Stimulated activated CD4-positive, alpha-beta T cell treated with anti-CD3 and anti-CD28 coated beads, TNF-alpha, amount 100 ng/mL, for 24 hours (primary cell): ENCODE measurements around the gene HOXD11.

ENCODE experiments used
- DNase-seq, 3 experiments: peaks; one replicate each; pipeline ENCODE4 v3.0.0-alpha.2; 2020; ENCODE audit warnings: low read depth in 3 of 3

Gene HOXD11

DNA sequence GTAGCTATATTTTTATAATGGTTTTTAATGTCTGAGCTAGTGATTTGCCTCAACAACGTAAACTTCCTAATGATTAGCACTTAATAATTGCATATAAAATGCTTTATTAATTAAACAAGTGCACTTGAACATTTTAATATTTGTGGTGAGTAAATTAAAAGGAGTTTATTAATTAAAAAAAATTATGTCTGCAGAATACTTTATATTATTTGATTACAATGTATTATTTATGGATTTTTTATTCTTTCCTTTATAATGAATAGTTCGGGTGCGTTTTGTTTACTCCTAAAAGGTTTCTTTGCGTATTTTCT lies 24.7 kb downstream of the HOXD11 start:
- no peak for DNase-seq

DNA sequence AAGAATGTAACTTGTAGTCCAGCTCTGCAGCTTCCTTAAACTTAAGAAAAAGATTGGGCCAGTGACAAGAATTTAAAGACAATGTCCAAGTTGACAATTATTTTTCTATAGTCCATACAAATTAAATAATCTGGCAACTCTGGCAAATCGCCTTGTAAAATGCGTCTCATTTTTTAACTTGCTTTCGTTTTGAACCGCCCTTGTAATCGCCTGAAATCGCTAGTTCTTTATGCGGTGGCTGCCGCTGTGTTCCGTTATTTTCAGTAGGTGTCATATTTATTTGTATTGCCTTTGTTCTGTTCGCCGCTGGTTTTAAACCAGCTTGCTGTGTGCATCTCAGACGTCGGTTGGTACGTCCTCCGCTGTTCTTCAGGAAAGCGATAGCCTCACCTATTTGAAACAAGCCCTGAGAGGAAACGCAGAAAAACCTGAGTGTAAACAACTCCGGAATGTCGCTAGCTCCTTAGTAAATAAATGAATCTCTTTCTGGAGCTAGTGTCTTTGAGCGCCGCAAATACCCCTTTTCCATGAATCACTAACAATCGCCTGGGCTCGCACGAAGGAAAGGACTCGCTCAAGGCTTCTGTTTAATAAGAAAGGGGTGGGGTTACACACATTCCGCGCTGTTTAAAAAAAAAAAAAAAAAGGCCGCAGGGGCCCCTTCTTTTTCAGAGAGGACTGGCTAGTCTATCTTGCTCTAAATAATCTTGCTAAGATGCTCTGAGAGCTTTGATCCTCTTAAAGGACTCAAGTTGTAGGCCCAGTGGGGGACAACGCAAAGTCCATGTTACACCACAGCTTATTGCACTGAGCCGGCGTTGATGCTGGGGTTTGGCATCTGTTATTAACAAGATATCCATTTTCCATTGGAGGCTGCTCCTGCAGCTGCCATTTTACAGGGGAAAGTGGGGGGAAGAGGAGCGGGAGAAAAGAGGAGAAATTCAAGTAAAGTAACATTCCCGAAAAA lies 25.4 kb downstream of the HOXD11 start:
- DNase-seq = no peak

DNA sequence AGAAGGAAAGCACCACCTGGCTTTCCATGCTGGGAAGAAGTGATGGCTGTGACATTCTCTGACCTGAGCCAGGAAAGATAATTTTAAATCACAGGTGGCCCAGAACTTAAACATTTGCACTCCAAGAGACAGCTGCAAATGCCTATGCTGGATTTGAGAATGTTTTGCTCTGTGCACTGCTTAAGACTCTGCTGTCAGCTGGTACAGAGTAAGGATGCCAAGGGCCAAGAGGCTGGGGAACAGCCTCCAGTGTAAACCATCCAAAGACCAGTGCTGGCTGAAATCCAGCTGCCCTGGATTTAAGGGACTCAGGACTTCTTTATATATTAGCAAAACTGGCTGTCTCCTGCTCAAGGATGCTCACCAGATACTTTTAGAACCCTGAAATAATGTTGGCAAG lies 26.3 kb downstream of the HOXD11 start:
- no peak for DNase-seq

DNA sequence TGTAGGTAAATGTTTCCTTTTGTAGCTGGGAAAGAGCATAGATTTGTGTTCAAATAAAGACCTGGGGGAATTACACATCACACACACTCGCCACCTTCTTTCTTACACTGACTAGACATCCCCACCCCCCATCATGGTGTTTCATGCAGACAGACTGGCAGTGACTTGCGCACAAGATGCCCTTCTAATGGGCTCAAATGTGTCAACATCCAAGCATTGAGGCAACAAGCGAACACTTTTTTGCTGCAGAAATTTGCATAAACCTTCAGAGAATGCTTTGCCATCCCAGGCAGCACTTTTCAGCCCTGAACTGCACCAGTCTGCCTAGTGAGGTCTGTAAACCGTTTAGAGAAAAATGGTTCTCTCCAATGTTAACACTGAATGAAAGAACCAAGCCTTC lies 27.0 kb downstream of the HOXD11 start:
- DNase-seq = no peak

DNA sequence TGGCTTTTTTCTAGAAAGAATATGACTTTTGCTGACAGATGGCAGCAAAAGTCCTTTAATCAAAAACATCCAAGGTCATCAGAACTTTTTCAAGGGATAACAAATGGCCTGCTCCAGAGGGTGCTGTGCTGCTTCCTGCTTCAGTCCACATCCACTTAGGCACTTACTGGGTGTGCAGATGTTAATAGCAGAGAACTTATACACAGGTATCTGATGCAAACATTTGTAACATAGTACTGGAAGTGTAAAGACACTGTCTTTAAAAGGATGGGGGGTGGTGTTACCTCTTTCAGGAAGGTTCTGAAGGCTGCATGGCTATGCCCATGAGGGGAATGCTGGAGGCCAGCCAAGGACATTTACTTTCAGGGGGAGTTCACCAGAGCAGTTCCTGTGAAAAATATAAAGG lies 28.0 kb downstream of the HOXD11 start:
- no peak for DNase-seq

DNA sequence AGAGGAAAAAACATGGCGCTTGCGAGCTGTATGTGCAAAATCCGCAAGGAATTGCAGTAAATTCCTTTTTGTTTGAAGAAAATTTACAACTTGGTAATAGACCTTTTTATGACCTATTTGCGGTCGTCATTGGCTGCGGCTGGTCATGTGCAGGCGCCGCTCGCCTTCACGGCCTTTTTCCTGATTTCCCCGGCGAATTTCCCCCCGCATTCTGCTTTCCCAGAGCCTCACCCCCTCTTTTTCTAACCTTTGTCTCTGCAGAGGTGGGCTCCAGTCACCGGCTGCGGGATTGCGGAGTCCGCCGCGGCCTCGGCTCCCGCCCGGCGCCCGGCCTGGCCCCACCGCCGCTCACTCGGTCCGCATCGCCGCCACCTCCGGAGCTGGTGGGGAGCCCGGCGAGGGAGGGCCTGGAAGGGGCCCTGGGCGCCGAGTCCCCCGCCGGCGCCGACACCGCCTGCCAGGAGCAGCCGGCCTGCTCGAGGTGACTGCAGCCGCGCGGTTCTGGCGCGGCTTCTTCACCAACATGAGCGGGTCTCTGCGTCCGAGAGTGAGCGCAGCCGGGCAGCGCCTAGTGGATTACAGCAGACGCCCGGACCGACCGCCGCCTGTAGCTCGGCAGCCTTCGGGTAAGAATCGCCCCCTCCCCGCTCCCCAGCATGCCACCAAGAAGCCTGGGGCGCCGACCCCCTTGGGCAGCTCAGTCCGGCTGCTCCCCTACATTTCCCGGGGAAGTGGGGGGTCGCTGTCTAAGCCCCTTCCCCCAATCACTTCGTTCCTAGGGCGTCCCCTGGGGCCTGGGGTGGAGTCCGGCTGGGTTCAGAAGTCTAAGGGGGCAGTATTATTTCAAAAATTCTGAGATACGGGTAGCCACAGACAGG lies 29.5 kb downstream of the HOXD11 start:
- DNase-seq = no peak

DNA sequence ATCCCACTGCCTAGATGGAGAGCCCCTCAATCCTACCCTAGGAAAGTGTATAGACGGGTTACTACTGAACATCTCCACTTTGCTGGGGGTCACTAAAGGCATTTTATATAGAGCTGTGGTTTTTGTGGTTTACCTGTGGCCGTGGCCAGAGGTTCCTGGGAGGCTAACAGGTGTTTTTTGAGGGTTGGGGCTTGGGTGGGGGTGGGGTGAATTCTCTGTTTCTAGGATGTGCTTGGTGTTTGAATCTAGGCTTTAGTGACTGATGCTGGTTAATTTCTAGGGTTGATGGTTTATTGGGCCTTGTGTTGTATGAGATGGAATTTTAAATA lies 30.1 kb downstream of the HOXD11 start:
- no peak for DNase-seq

DNA sequence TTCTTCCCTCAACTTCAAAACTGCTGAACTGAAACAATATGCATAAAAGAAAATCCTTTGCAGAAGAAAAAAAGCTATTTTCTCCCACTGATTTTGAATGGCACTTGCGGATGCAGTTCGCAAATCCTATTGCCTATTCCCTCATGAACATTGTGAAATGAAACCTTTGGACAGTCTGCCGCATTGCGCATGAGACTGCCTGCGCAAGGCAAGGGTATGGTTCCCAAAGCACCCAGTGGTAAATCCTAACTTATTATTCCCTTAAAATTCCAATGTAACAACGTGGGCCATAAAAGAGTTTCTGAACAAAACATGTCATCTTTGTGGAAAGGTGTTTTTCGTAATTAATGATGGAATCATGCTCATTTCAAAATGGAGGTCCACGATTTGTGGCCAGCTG lies 30.8 kb downstream of the HOXD11 start:
- no peak for DNase-seq

DNA sequence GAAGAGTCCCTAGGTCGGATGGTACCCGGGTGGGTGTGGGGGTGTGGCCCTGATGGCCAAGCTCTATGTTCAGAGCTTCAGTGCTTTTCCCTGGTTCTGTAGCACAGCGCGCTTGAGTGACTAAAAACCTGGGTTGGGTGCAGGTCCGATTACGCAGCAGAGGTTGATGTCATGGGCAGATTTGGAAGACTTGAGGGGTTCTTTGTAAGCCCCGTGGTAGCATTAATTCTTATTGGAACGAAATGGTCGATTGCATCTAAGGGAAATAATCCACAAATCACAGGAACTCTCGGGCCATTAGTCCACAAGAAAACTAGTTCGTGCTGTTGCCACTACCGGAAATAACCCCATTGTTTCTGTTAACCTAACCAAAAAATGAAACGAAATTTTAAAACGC lies 31.4 kb downstream of the HOXD11 start:
- no peak for DNase-seq

DNA sequence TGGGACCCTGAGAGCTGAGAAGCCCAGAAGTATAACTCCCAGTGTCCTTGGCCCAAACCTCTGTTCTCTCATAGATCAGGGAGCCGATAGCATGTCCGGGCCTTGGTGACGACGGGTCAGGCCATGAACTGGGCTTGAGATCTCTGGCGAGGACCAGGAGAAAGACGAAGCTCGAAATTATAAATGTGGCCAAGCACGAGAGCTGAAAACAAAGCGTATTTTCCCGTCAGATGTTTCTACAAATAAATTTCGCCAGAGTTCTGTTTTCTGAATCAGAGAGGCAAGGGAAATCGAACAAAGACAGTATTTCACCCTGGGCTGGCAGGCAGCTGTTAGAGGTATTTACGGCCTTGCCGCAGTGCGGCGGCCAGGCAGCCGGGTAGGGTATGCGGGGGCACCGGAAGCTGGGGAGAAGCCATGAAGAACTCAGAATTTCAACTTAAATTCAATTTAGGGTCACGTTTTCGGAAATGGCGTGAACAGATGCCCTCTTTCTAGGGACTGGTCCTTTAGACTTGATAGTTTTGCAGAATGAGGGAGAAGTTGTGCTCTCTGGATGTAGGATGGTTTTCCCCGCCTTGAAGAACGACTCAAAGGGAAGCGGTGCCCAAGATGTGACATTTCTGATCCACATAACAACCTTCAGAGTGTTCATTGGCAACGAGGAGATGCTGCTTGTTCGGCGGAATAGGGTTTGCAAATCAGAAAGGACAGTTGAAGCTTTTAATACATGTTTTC lies 32.0 kb downstream of the HOXD11 start:
- DNase-seq = no peak

DNA sequence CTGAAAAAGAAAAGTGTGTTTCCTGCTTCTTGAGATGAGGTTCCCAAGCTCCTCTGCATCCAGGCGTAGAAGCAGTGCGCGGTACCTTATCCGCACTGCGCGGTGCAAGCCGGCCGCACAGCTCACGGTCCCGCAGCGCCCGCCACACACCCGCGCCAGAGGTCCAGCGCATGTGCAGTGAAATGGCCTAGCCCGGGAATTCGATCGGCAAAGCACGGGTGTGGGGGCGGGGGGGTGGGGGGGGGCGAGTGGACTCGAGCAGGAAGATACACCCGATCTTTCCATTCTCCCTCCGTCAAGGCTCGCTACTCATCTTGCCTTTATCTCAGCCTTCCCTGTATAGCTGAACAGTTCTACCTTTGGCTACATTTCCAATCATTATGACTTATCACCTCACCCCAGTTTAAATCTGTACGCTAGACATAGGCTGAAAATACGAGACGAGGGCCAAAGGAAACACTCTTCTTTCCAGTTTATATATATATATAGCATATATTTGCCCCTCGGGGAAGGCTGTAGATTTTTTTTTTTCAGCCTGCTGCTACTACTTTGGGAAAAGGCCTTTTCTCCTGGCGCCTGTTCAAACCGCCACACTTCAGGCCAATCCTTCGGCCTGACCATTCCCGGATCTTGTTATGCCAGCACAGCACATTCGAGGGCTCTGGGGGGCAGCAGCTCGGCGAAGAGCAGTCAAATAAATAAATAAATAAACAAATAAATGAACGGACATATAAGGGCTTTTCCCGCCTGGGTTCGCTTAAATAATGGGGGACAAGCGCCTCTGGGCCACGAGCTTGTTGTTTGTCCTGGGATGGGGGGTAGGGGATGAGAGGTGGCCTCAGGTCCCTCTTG lies 32.8 kb downstream of the HOXD11 start:
- no peak for DNase-seq

DNA sequence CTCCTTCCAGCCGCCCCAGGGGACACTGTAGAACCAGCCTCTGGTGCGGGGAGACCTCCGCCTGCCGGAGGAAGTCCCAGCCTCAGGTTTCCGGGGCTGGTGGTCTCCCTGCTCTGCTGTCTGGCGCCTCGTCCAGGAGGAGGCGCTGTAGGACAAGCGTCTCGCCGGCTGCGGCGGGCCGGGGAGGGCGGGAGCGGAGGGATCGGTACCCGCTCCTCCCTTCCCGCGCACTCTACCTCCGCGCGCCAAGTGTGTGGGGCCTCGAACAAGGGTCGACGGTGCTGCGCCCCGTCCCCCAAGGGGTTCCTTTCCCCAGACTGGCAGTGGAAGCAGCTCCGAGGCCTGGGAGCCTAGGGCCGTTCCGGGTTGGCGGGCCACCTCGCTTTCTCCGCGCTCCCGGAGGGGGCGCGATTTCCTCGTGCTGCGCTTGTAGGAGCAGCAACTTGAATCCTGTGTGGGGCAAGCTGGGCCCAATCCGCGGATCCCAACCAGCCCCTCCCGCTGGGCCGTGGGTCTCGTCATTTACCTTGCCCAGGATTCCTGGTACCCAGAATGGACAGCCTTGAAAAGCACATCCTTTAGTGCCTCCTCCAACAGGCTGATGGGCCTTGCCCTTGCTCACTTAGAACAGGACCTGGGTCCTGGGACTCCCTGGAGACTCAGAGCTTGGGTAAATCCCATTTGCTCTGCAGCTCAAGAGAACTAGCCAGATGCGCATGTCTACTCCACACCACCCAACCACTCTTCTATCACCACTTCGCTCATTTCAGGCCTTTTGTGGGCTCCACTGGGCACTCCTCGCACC lies 33.6 kb downstream of the HOXD11 start:
- DNase-seq = peak; percentile 8 to 65 (median 30)

DNA sequence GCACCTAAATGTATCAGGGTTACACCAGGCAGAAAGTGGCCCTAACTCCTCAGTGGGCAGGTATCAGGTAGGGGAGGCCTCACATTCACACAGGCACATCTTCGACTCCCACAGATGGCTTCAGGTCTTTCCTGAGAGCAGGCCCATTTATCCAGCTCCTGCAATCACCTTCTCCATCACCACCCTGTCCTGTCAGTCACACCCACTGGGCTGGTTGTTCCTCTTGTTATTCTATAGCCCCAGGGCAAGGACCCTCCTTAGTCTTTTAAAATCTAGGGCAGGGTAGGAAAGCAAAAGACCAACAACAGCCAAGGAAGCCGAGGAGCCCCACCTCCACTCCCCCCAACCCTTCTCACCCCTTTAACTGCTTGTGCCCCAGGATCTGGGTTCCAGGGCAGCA lies 35.2 kb downstream of the HOXD11 start:
- DNase-seq = no peak

DNA sequence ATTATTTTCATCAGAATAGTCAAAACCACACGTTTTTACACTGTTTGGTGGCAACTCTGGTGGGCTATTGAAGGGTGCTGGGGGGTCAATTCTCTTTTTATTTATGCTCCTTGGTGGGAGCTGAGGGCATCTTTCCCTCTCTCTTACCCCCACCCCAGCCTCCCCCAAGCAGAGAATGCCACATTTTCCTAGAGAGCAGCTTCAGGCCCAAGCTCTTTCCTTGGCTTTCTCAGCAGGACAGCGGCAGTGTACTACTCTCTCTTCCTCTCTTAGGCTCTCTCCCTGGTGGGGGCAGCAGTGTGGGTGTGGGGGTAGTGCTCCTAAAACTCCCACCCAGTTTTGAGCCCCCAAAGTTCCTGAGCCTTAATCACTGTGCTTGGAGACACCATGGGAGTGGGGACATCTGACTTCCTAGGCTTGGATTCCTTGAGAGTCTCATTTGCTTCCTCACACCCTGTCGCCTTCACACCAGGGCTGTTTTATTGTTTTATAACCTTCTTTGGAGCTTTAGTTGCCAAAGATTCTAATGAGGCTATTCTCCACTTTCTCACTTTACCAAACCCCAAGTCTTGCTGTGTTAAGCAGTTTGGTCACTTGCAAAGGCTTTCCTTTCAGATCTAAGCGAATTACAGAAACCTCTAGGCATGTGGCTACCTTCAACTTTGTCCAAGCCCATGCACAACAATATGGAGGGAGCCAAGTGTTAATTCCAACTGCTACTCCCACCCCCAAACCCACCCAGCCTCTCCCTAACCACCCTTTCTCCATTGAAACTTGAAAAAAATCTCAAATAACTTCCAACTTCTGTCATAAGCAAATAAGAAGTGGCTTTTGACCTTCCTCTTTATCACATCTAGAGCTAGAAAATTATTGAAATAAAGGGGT lies 38.2 kb downstream of the HOXD11 start:
- DNase-seq = no peak

DNA sequence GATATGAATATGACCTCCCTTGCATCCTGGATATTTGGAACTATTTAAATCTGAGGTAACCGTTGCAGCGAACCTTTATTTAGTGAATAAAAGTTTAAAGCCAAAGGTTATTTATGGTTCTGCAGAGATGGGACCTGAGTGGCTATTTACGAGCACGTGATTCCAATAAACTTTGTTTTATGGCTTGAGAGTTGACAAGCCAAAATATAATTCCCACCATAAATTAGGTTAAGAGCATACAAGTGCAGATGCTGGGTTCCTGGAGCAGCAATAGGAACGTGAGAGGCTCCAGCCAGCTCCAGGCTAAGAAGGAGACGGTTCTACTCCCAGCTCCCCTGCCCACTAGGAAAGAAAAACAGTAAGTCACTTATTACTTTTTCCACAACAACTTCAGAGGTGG lies 39.0 kb downstream of the HOXD11 start:
- no peak for DNase-seq

DNA sequence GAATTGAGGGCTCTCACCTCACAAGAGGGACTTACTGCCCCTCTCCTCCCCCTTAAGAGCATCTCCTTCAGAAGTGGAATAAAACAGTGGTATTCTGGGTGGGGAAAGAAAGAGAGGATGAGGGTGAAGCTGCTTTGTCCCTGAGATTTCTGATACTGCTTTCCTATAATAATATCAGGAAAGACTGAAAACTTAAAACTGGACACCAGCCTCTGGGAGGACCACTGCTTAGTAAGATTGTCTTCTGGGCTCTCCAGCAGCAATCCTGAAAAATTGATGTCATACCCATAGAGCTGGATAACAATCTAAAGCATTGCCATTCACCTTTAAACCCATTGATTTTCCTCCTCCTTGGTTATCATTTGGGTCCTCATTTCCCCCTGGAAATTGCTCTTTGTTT lies 39.6 kb downstream of the HOXD11 start:
- no peak for DNase-seq

DNA sequence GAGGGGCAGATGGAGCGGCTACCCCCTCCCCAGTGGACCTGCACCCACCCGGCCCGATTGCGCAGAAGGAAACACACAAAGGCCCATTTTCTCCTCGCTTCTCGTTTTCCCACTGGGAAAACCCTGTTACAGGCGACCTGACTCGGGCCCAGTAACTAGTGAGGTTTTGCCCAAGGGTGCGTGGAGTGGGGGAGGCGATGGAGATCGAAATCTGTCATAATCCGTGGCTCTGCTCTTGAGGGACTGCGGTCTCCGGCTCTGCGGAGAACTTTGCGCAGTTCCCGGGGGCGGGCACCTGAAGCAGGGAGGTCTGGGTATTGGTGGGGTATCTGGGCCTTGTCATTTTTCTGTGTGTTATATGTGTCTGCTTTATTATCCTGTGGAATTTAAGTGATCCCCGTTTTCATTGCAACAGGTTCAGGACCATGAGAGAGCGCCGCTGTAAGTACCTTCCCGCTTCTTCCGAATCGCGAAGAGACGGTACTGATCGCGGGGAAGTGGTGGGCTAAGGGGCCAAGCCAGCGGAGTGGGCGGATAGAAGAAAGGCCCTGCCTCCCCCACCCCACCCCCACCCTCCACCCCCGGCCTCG lies 40.2 kb downstream of the HOXD11 start:
- no peak for DNase-seq

DNA sequence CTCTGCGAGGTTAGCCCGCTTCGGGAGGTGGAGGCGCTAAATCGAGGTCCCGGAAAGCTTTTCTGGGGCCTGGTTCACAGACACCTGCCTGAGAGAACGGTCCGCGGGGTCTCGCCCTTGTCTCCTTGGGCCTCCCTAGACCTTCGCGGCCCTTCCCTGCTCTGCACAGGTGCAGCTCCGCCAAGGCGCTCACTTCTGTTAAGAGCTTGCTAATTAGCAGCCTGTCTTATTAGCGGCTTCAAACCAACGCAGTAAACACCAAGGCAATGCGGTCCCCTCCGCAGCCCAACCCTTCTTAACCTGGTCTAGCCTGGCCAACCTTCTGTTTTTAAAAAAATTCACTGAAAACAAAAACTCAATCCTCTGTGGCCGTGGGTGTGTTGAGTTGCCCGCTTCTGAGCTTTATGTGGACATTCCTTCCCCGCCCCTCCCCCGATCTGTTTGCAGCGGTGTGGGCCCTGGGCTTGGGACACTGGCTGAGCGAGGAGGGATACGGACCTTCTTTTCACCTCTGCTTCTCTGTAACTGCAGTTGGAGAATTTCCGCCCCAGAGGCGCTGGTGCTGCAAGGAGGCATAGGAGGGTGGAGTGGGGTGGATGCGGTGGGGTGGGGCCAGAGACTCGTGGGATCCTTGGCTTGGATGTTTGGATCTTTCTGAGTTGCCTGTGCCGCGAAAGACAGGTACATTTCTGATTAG lies 40.9 kb downstream of the HOXD11 start:
- no peak for DNase-seq
